IPS-NIHi7 (cell line): ENCODE data around the gene TUBA4B.

Source experiments
- DNase-seq: peaks from one replicate; pipeline ENCODE4 v3.0.0; 2012; ENCODE audit warnings: mixed read lengths; ENCODE audit errors: extremely low spot score

The TUBA4B gene

DNA sequence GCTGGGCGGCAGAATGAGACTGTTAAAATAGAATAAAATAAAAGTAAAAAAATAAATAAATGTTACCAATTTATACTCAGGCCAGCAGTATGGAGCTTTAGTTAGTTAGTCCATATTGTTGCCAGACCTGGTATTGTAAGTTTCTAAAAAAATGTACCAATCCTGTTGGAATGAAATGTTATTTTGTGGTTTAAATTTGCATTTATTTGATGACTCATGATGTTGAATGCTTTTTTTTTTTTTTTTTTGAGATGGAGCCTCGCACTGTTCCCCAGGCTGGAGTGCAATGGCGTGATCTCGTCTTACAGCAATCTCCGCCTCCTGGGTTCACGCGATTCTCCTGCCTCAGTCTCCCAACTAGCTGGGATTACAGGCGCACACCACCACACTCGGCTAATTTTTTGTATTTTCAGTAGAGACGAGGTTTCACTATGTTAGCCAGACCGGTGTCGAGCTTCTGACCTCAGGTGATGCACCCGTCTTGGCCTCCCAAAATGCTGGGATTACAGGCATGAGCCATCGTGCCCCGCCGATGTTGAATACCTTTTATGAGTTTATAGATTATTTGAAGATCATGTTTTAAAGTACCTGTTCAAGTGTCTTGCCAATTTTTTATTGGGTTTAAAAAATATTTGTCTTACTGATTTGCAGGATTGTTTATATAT lies 61.9 kb downstream of the TUBA4B start:
- no peak for DNase-seq
